PFSK-1 (cell line): ENCODE results near the gene KCP.

ENCODE experiments used
- FOXP2 ChIP-seq: optimal IDR thresholded peaks from 2 replicates; pipeline ENCODE3; 2011; ENCODE audit warnings: borderline replicate concordance, control low read depth, inconsistent platforms; ENCODE audit not compliant: insufficient read depth; ENCODE audit errors: extremely low read length, extremely low read depth
- POLR2AphosphoS5 ChIP-seq: IDR thresholded peaks from 2 replicates; pipeline ENCODE4 v1.6.1; 2012; ENCODE audit warnings: low read depth, mild to moderate bottlenecking, control low read depth, low read length, moderate library complexity
- REST ChIP-seq, 2 experiments: IDR thresholded peaks; 2 replicates each; pipeline versions ENCODE4 v1.6.1 to v1.8.0; 2011 to 2012; ENCODE audit warnings: low read depth in 2 of 2, low read length in 2 of 2, control low read depth in 1 of 2, inconsistent platforms in 1 of 2, mild to moderate bottlenecking in 1 of 2, moderate library complexity in 1 of 2; ENCODE audit not compliant: insufficient read depth in 1 of 2
- SIN3A ChIP-seq: IDR thresholded peaks from 2 replicates; pipeline ENCODE4 v1.6.1; 2012; ENCODE audit warnings: mild to moderate bottlenecking, low read length, moderate library complexity, borderline replicate concordance; ENCODE audit not compliant: insufficient read depth
- TAF1 ChIP-seq: IDR thresholded peaks from 2 replicates; pipeline ENCODE4 v1.6.1; 2012; ENCODE audit warnings: low read length, control low read depth, borderline replicate concordance; ENCODE audit not compliant: insufficient read depth

GRCh38 chr7:128833946-128834325 lies 76.6 kb downstream of the KCP start:
- no peak for TF ChIP-seq REST (IDR thresholded peaks at IDR 0.05; ENCODE audit: insufficient read depth in 1 of 2, low read depth in 2 of 2, low read length in 2 of 2)
- TF ChIP-seq TAF1 = no peak
- no peak for TF ChIP-seq POLR2AphosphoS5
- no peak for TF ChIP-seq SIN3A
- no peak for TF ChIP-seq FOXP2
